GF-D8 (cell line): Measurements from ENCODE around the gene GPR137C.

Experiments used
- DNase-seq: peaks from one replicate; lab custom pipeline; 2025; lab: John Stamatoyannopoulos, UW

Gene GPR137C, protein sequence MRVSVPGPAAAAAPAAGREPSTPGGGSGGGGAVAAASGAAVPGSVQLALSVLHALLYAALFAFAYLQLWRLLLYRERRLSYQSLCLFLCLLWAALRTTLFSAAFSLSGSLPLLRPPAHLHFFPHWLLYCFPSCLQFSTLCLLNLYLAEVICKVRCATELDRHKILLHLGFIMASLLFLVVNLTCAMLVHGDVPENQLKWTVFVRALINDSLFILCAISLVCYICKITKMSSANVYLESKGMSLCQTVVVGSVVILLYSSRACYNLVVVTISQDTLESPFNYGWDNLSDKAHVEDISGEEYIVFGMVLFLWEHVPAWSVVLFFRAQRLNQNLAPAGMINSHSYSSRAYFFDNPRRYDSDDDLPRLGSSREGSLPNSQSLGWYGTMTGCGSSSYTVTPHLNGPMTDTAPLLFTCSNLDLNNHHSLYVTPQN

DNA sequence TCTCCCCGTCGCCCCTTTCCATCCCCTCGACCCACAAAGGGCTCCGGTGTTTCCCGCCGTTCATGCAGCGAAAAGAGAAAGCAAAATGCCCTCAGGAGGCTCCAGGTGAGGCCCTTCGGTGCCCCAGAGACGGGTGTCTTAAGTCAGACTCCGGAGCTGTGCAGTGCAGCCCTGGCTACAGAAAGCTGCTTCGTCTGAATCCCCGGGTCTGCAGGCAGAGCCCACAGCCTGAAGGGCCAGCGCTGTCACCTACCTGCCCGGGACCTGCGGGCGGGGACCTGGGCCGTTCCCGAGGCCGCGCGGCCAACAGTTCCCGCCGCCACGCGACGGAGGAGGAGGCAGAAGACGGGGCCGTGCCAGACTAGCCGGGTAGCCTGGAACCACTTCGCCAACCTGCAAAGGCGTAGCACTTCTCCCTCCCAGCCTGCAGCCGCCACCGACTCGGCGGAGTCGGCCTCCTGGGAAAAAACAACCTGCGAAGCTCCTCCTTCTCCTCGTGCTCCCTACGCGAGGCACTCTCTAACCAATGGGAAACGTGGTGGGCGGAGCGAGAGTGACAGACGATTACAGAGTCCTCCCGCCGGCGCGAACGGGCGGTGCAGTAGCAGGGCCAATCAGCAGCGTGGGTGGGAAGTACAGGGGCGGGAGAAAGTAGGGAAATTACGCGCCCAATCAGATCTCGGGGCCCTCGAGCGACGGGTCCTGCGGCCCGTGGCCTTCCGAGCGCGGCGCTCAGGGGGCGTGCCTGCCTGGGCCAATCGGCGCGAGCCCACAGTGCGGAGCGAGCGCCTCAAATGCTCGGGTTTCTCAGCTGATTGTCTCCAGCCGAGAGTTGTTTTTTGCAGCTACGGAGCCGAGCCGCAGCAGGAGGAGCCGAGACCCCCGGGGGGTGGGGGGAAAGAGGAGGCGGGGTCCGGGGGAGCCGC lies at the start of gene GPR137C, which contains the start of gene TXNDC16:
Gene GPR137C, plus strand, starts transcription at position 774 of the 926 bp plus-strand sequence. CDS start 312 bp downstream, outside the sequence.
Gene TXNDC16, minus strand, starts transcription at position 443 of the 926 bp plus-strand sequence. CDS start 8,948 bp downstream, outside the sequence.
- DNase-seq, result peak; percentile 96

DNA sequence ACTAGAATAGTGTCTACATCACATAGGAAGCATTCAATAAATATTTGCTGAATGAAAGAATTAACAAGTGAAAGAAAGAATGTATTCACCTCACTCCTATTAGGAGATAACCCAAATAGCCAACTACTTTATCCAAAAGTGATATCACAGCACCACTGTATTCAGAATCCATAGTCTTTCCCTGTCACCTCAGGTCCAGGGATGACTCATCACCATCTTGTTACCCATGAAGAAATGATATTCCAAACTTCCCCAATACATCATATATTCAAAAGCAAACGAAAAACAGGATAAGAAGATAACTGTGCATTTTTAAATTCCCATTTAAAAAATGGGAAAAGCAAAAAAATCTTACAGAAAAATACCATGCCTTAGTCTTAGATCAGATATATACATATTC lies 39.4 kb upstream of the GPR137C start:
- no peak for DNase-seq

DNA sequence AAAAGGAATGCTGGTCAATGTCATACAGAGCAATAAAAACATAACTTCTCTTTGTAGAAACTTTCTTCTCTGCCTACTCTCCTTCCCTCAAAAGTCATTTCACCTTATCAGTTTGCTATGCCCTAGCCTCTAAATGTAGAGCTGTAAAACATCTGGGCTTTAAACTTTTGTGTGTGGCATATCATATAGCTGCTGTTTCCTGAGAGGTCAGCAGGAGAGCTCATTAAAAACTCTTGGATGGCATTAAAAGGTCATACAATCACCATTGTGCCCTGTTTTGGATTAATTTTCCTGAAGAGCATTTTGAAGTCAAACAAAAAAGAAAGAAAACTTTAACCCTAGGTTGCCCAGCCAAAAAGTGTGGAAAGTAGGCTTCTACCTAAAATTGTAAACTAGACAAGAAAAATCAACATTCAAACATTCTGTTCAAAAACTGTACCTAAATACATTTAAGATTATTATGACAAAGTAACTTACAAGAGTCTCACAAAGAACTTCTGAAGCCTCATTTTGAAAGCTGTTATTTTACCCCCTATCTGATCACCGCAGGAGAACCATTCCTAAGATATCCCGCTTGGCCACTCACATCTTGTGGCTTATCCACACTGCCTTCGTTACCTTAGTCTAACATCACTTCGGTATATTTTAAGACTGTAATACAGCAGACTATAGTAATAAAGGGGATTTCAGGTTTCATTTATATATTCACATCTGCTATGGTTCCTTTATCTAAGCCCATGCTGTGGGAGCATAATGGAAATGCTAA lies 38.4 kb upstream of the GPR137C start:
- no peak for DNase-seq

DNA sequence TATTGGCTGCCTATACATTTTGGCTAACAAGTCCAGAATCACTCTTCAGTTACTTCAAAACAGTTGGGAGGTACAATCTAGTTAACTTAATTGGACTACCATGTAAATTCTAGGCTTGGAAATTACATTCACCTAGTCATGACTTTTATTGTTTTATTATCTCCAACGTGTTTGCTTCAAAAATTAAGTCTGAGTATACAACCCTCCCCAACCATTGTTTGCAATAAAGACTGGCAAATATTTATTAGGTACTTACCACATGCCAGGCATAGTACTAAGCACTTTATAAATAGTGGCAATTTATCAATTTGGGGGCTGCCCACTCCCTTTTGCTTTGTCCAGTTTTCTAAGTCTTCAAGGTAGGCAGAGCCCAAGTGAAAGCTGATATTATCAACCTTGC lies 30.6 kb upstream of the GPR137C start:
- no peak for DNase-seq

DNA sequence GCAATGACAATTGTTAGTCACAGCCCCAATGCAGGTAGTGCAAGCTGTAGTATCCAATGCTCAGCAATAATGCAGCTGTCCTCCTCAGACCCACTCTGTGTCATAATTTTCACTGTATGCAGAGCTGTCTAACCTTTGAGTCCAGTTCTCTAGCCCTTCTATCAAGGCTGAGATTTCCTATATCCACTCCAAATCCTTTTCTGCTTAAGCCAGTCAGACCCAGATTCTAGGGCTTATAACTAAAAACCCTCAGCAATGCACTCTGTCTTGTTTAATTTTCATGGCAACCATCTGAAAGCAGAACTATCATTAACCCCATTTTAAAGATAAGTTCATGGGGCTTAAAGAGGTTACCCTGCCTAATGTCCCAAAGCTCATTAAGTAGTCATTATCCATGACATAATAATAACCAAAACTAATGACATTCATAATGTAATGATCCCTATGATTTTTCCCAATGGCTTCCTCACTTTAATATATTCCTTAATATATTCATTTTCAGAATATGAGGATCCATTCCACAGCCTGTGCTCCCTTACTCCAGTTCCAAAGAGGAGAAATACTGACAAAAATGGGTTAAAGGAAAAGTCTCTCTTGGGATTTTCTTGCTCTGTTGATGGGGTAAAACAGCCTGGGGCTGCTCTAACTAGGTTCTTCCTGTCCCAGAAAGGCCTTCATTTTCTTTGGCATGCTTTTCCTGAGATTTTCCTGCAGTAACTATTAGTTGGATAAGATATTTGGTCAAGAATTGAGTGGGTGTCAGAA lies 29.9 kb upstream of the GPR137C start:
- no peak for DNase-seq

DNA sequence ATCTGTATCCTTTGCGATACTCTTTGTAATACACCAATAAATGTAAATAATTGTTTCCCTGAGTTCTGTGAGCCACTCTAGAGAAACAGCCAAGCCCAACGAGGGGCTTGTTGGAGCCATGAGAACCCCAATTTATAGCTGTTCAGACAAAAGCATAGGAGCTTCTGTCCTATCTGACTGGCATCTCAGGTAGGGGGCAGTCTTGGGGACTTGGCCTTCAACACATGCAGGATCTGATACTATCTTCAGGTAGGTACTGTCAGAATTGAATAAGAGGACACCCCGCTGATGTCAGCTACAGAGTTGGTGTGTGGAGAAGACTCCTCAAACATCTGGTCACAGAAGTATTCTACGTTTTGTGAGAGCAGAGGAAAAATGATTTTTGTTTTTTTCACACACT lies 25.6 kb upstream of the GPR137C start:
- no peak for DNase-seq

DNA sequence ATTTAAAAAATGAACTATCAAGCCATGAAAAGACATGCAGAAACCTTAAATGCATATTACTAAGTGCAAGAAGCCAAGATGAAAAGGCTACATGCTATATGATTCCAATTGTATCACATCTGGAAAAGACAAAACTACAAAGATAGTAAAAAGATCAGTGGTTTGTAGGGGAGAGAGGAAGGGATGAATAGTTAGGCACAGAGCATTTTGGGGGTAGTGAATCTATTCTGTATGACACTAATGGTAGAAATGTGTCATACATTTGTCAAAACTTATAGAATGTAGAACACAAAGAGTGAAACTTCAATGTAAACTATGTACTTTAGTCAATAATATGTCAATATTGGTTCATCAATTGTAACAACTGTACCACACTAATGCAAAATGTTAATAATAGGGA lies 21.2 kb upstream of the GPR137C start:
- DNase-seq, result no peak

DNA sequence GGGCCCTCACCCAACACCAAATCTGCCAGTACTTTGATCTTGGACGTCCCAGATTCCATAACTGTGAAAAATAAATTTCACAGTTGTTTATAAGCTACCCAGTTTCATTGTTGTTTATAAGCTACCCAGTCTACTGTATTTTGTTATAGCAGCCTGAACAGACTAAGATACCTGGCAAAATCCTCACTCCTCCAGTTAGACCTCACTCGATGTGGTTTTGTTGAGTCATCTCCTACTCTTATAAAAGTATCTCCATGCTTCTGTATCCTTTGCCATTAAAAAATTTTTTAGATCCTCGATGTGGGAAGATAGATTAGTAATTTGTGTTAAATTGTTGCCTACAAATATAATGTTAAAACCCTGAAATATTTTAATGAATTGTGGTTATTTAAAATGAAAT lies 16.4 kb upstream of the GPR137C start:
- DNase-seq, result no peak

DNA sequence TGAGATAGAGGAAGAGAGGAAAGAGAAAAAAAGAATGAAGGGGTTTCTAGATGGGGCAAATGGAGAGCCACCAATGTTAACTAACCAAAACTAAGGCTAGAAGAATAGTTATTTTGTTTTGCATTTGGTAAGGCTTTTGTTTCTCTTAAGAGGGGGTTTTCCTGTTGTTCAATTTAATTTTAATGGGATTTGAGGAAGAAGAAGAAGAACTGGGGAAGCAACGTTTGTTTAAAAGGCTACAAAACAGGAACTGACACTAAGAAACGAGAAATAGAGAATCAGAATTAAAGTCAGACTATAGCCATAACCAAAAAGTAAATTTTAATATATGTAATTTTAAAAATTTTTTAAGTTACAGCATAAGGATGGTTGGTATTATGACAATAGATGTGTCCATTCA lies 14.0 kb upstream of the GPR137C start:
- DNase-seq, result no peak

DNA sequence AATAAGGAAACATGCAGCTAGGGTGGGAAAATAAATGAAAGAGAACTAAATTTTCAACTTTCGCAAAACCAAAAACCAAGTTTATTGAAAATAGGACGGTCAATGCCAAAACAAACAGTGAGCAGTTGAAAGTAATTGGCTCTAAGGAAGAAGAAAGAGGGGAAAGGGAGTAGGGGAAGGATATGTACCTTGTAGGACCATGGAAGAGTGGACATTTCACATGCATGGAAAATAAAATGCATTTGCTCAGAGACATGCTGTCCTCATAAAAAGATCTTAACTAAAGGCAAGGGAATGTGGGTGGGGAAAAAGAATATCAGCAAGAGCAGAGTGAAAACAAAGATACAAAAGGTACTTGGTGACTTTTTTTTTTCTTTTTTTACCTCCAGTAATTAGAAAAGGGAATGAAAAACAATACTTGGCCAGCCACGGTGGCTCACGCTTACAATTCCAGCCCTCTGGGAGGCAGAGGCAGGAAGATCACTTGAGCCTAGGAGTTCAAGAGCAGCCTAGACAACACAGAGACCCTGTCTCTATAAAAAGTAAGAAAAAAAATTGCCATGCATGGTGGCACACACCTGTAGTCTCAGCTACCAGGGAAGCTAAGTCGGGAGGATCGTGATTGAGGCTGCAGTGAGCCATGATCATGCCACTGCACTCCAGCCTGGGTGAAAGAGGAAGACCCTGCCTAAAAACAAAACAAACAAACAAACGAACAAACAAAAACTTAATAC lies 6.9 kb upstream of the GPR137C start:
- DNase-seq, result no peak

DNA sequence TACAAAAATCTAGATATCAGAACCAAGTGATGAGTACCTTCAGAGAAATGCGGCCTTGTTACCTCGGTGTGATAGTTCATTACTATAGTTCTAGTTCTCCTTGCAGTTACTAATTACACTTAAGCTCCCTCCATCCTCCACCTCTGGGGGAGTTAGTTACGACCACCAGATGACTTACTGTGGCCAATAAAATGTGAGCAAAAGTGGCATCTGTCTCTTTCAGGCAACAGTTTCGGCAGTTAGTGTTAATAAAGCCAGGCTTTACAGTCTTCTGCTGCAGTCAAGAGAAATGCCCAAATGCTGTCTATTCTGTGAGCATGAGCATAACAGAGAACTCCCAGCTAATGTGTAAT lies 6.3 kb upstream of the GPR137C start:
- no peak for DNase-seq

DNA sequence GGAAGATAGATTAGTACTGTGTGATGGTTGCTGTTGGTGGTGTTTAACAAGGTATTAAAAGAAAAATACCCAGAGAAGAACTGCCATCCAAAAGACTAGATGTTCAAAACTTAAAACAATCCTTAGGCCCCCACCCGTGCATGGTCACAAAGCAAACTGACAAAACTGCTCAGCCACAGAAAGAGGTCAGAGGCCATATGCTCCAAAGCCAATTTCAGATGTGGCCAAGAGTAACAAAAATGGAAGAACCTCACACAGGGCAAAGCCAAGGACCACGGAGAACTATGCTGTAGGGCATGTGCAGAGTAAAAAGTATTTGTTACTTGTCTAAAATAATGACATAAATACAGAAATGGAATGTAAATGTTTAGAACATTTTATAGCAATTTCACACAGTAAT lies 5.6 kb upstream of the GPR137C start:
- no peak for DNase-seq

DNA sequence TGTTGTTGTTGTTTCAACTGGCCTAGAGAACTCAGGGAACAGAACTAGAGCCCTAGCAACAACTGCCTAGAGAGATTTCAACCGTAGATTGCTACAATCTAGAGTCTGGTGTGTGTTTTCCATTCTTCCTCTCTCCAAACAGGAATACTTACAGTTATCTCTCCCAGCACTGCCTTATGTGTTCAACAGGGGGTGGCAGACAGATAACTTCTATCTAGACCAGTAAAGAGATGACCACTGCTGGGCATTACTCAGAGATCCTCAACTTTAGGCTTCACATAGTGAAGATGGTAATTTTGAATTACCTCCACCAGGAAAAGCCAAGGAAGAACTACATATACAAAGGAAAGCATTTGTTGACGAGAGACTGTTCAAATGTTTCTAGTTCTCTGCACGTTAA lies 5.1 kb upstream of the GPR137C start:
- no peak for DNase-seq

DNA sequence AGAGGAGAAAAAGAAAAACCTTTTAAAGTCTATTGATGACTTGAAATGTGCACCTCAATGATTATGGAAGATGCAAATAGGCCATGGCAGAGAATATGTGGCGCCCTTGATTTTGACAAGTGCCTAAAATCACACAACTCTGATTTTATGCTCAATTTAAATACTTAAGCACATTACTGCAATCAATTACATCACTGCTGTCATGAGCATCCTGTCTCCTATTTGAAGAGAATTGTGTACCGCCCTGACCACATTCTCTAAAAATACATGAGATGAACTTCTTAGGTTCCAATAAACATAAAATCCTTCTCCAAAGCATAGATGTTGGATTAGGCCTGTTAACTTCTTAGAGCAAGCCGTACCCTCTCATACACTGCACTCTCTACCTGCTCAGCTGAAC lies 2.0 kb upstream of the GPR137C start:
- DNase-seq, result no peak

DNA sequence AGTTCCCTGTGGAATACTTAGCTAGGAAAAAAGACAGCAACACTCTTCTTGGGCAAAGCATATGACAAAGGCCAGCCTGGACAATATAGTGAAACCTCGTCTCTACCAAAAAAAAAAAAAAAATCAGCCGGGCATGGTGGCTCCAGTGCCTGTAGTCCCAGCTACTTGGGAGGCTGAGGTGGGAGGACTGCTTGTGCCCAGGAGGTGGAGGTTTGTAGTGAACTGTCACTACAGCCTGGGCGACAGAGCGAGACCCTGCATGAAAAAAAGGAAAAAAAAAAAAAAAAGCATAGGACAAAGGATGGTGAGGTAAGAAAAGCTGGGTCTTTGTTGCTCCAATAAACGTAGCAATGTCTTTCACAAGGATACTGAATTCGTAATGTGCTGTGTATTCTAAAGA lies 1.4 kb upstream of the GPR137C start:
- no peak for DNase-seq

DNA sequence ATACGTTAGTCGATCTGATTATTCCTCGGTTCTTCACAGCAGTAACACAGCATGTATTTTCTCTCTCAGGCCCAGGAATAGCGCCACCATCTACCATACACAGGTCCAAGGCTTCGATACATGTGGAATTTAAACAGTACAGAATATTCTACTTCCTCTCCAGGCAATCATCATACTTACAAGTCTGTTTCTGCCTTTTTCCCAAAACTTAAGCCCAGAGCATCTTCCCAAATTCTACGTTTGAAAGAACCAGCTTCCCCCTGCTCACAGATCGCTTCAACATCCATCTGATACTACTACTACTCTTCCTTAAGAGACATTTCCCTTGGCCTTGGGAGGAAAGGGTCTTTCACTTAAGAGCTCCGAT lies 957 bp upstream of the GPR137C start:
- peak; percentile 44 for DNase-seq

DNA sequence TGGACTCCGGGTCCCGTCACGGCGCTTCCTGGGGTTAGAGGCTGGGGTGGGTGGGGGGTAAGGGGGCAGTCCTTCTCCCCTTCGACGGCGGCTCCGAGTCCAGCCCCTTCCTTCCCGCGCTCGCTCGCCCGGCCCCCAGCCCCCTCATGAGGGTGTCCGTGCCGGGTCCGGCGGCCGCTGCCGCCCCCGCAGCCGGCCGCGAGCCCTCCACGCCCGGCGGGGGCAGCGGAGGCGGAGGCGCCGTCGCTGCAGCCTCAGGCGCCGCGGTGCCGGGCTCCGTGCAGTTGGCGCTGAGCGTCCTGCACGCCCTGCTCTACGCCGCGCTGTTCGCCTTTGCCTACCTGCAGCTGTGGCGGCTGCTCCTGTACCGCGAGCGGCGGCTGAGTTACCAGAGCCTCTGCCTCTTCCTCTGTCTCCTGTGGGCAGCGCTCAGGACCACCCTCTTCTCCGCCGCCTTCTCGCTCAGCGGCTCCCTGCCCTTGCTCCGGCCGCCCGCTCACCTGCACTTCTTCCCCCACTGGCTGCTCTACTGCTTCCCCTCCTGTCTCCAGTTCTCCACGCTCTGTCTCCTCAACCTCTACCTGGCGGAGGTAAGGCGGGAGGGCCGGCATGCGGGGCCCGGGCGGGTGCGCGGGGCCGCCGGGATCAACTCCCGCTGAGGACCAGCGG lies 500 bp downstream of the GPR137C start:
- no peak for DNase-seq

DNA sequence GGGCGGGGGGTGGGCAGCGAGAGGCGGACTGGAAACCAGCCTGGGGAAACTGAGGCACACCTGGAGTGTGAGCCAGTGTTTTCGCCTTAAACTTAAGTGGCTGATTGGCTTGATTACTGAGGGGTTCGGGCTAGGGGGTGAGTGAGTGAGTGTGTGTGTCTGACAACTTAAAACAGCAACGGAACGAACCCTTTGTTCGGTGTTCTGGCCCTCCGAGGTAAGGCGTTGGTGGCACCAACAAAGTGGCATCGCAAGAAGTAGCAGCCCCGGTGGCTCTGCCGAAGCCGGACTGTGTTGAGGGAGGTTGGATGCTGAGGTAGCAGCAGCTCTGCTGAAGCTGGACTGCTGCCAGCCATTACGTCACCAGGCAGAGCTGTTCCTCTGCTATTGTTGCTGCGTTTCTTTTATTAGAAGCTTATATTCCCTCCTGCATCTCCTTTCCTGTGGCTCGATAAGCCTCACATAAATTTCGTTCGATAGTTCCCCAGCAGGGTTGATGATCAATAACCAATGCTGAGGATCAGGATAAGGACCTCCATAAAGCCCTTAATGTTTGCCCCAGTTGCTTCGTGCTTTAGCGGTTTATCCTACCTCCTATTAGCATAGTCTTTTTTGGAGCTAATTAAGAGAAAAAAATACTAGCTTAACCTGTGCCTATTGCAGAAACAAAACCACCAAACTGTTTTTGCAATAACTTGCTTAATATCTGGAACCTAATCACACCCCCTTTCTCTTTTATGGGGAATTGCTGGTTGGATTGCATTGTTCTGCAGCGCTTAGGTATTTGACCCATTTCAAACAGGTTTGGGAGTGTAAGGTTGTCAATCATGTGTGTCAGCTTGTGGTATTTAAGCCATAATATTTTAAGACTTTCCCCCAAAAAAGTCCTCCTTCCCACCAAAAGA lies 1.3 kb downstream of the GPR137C start:
- DNase-seq, result peak; percentile 13

DNA sequence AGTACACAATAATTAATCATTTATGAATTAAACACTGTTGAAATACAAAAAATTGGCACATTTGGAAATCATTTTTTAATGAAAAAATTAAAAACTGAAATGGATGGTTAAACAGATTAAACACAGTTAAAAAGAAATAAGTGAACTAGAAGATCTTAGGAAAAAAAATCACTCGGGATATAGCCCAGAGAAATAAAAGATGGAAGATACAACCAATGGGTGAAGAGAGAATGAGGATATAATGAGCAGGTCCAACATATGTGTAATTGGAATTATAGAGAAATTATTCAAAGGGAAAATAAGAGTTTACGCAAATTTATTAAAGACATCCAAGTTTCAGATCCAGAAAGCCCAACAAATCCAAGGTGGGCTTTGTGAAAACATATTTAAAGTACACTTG lies 6.1 kb downstream of the GPR137C start:
- DNase-seq, result no peak
